Hepatocyte (in vitro differentiated cells): ENCODE data around the gene SLC41A3.

Experiments used
- CTCF ChIP-seq: fragments of 200-600 bp; sonication (generic); IDR thresholded peaks from 2 replicates; pipeline ENCODE4 v1.5.1; 2016; ENCODE audit warnings: antibody characterized with exemption, mild to moderate bottlenecking; ENCODE audit not compliant: poor library complexity
- EZH2 ChIP-seq: fragments of 200-600 bp; sonication (generic); IDR thresholded peaks from 2 replicates; pipeline ENCODE4 v1.6.1; 2016; ENCODE audit warnings: antibody characterized with exemption, mild to moderate bottlenecking, borderline replicate concordance

- TF ChIP-seq CTCF: no peak
- TF ChIP-seq EZH2: no peak
Measured at GRCh38 chr3:126036056-126036549, 47.8 kb downstream of the SLC41A3 start.
